IPS-15b (cell line): Measurements from ENCODE around the gene SLC43A3.
A peak's percentile ranks its signal among the peaks of the same experiment; 100 is the strongest.
"Not testable (repeated sequence)": the region's sequence is repeated elsewhere in the genome, so short reads cannot be mapped to it uniquely, and the experiment has no call there.

Experiments used
- H3K27me3 ChIP-seq: one replicate; pipeline ENCODE4 v1.6.1; 2013; ENCODE audit warnings: low read length; ENCODE audit not compliant: control insufficient read depth, insufficient read depth
- H3K36me3 ChIP-seq: one replicate; pipeline ENCODE4 v1.6.1; 2013; ENCODE audit warnings: low read length; ENCODE audit not compliant: control insufficient read depth, insufficient read depth
- H3K4me1 ChIP-seq: one replicate; pipeline ENCODE4 v1.6.1; 2013; ENCODE audit warnings: mild to moderate bottlenecking, low read length; ENCODE audit not compliant: control insufficient read depth, insufficient read depth
- H3K4me3 ChIP-seq: one replicate; pipeline ENCODE4 v1.5.1; 2013; ENCODE audit warnings: low read depth, low read length
- H3K9ac ChIP-seq: one replicate; pipeline ENCODE4 v1.6.1; 2013; ENCODE audit warnings: low read depth, mild to moderate bottlenecking, low read length
- H3K9me3 ChIP-seq: one replicate; pipeline ENCODE4 v1.6.1; 2013; ENCODE audit warnings: mild to moderate bottlenecking, low read length; ENCODE audit not compliant: control insufficient read depth, insufficient read depth

Gene SLC43A3

DNA sequence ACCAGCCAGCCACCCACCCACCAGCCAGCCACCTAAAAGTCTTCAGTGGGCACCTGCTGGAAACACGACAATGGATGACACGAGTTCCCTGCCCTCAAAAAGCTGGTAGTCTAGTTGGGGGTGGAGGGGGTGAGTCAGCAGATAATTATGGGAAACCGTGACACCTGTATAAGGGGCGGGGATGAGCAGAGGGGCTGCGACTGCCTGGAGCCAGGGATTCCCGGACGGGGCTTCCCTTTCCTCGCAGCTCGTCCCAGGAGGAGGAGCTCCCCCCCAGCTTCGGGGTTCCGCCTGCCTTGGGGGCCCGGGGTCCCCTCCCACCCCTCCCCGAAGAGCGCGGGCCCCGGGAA, 31.1 kb upstream of the SLC43A3 start:
- Histone ChIP-seq H3K4me3 (peak overlapping the region; percentile 85), H3K36me3 (no peaks in the 10 kb centered on the region), H3K27me3 (peaks cover 39% of the 10 kb centered on the region), H3K9me3 (no peaks in the 10 kb centered on the region), H3K4me1 (peaks cover 14% of the 10 kb centered on the region), H3K9ac (no peak overlapping the region)

GRCh38 chr11:57457643-57458023, 30.7 kb upstream of the SLC43A3 start:
- Histone ChIP-seq H3K4me1 (peaks cover 10% of the 10 kb centered on the region), H3K9ac (no peak overlapping the region), H3K4me3 (peak overlapping the region; percentile 85), H3K9me3 (no peaks in the 10 kb centered on the region), H3K36me3 (no peaks in the 10 kb centered on the region), H3K27me3 (peaks cover 35% of the 10 kb centered on the region)

GRCh38 chr11:57456960-57457642, 30.2 kb upstream of the SLC43A3 start:
- peak overlapping the region; percentile 85 for H3K4me3 ChIP-seq
- H3K9me3 ChIP-seq, result no peaks in the 10 kb centered on the region
- H3K27me3 ChIP-seq, result peaks cover 30% of the 10 kb centered on the region
- H3K9ac ChIP-seq, result no peak overlapping the region
- H3K4me1 ChIP-seq, result peaks cover 7% of the 10 kb centered on the region
- H3K36me3 ChIP-seq, result no peaks in the 10 kb centered on the region

DNA sequence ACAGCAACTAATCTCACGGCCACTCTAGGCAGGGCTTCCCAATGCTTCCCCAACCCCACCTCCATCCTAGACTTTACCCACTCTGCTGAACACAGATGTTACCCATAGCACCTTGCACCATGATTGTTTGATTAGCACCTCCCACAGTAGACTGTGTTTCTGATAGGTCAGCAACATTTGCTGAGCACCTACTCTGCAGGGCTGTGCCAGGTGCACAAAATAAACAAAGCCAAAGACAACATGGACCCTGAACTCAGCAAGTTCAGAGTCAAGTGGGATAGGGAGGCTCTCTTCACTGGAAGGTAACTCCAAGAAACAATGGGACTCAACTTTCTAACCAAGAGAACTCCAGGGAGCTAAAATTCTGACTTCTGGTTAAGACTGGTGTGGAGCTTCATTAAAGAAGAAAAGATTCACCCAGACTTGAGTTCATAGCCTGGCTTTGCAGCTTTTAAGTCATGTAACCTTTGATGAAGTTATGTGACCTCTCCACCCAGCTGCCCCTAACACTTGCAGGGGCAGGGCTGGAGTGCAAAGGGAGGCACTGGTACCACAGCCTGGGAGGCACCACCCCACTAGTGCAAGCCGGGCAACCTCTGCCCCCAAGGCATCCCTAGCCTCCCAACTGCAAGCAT, 26.7 kb upstream of the SLC43A3 start:
- Histone ChIP-seq H3K4me3 (no peak overlapping the region), H3K9ac (no peak overlapping the region), H3K9me3 (no peaks in the 10 kb centered on the region), H3K27me3 (peaks cover 18% of the 10 kb centered on the region), H3K36me3 (no peaks in the 10 kb centered on the region), H3K4me1 (peaks cover 7% of the 10 kb centered on the region)

- Histone ChIP-seq H3K36me3 (no peaks in the 10 kb centered on the region), H3K4me1 (no peaks in the 10 kb centered on the region), H3K9ac (no peak overlapping the region), H3K4me3 (no peak overlapping the region), H3K27me3 (peaks cover 2% of the 10 kb centered on the region), H3K9me3 (no peaks in the 10 kb centered on the region)
Observed at GRCh38 chr11:57446055-57446454, 19.1 kb upstream of the SLC43A3 start.

GRCh38 chr11:57445122-57445394, 18.1 kb upstream of the SLC43A3 start:
- not testable (repeated sequence) for H3K27me3 ChIP-seq, H3K4me1 ChIP-seq, H3K9ac ChIP-seq, H3K36me3 ChIP-seq, H3K4me3 ChIP-seq, H3K9me3 ChIP-seq

DNA sequence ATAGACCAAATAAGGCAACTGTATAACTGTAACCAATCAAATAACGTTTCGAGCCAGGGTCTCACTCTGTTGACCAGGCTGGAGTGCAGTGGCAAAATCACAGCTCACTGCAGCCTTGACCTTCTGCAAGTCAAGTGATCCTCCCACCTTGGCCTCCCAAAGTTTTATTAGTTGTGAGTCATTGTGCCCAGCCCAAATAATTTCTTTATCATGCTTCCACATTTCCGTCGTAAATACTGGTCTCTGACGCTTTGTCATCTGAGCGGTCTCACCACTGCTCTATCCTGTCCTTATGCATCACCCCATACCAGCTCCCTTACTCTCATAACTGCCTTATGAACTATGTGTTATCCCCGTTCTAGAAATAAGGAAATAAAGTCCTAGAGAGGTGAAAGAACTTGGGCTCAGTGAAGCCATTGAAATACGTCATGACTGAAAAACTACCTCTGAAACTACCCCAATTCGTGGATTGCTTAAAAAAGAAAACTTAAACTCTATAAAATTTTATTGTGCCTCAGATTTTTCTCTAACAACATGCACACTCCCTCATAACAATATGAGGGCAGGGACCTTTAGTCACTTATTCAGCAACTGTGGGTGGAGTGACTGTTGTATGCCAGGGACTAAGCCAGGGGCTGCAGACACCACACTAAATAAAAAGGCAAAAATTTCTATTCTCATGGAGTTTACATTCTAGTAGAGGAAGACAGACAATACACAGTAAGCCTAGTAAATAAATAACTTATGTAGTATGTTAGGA, 17.6 kb upstream of the SLC43A3 start:
- H3K27me3 ChIP-seq, result no peaks in the 10 kb centered on the region
- H3K9ac ChIP-seq, result no peak overlapping the region
- no peak overlapping the region for H3K4me3 ChIP-seq

DNA sequence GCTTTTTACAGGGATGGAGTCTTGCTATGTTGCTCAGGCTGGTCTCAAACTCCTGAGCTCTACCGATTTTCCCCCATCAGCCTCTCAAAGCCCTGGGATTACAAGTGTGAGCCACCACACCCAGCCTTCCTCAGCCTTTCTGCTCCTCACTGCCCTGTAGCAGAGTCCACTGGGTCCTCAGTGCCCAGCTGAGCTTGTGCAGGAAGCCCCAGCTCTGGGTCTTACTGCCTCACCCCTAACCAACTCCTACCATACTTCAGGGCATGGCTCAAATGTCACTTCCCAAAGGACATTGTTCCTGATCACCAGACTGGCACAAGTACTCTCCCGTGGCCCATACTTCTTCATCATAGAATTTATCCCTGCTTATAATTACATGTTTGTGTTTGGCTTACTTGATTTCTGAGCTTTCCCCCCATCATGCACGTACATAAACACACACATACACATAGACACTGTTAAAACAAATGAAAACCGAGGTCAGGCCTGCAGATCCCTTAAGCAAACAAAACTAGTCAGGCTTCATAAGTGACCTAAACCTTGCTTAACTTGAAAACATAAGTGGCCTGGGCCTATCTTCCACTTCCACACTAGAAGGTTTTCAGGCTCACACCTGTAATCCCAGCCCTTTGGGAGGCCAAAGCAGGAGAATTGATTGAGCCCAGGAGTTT, 14.0 kb upstream of the SLC43A3 start:
- no peaks in the 10 kb centered on the region for H3K4me1 ChIP-seq
- H3K9ac ChIP-seq, result no peak overlapping the region
- H3K36me3 ChIP-seq, result no peaks in the 10 kb centered on the region
- no peaks in the 10 kb centered on the region for H3K27me3 ChIP-seq
- H3K9me3 ChIP-seq, result no peaks in the 10 kb centered on the region
- H3K4me3 ChIP-seq, result no peak overlapping the region

More for the DNA sequence above, 17.6 kb upstream of the SLC43A3 start:
- Histone ChIP-seq H3K36me3 (no peaks in the 10 kb centered on the region), H3K9me3 (no peaks in the 10 kb centered on the region), H3K4me1 (no peaks in the 10 kb centered on the region)

GRCh38 chr11:57439786-57440185, 12.9 kb upstream of the SLC43A3 start:
- Histone ChIP-seq H3K9ac (no peak overlapping the region), H3K4me1 (no peaks in the 10 kb centered on the region), H3K27me3 (no peaks in the 10 kb centered on the region), H3K36me3 (no peaks in the 10 kb centered on the region), H3K9me3 (no peaks in the 10 kb centered on the region), H3K4me3 (no peak overlapping the region)

GRCh38 chr11:57438345-57439285, 11.7 kb upstream of the SLC43A3 start:
- Histone ChIP-seq H3K9me3 (no peaks in the 10 kb centered on the region), H3K9ac (no peak overlapping the region), H3K36me3 (no peaks in the 10 kb centered on the region), H3K4me1 (no peaks in the 10 kb centered on the region), H3K27me3 (no peaks in the 10 kb centered on the region), H3K4me3 (no peak overlapping the region)

GRCh38 chr11:57436031-57436430, 9.1 kb upstream of the SLC43A3 start:
- Histone ChIP-seq H3K4me3 (no peak overlapping the region), H3K9ac (no peak overlapping the region), H3K36me3 (no peaks in the 10 kb centered on the region), H3K27me3 (no peaks in the 10 kb centered on the region), H3K4me1 (no peaks in the 10 kb centered on the region), H3K9me3 (no peaks in the 10 kb centered on the region)
